Medulla oblongata (tissue), 1 donor: ENCODE results near the gene ZNF410.
"Not testable (repeated sequence)": the region's sequence is repeated elsewhere in the genome, so short reads cannot be mapped to it uniquely, and the experiment has no call there.

Experiments used
- DNase-seq: peaks from one replicate; pipeline ENCODE4 v3.0.0-alpha.2; 2015; ENCODE audit errors: extremely low spot score

Gene ZNF410, protein sequence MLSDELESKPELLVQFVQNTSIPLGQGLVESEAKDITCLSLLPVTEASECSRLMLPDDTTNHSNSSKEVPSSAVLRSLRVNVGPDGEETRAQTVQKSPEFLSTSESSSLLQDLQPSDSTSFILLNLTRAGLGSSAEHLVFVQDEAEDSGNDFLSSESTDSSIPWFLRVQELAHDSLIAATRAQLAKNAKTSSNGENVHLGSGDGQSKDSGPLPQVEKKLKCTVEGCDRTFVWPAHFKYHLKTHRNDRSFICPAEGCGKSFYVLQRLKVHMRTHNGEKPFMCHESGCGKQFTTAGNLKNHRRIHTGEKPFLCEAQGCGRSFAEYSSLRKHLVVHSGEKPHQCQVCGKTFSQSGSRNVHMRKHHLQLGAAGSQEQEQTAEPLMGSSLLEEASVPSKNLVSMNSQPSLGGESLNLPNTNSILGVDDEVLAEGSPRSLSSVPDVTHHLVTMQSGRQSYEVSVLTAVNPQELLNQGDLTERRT

DNA sequence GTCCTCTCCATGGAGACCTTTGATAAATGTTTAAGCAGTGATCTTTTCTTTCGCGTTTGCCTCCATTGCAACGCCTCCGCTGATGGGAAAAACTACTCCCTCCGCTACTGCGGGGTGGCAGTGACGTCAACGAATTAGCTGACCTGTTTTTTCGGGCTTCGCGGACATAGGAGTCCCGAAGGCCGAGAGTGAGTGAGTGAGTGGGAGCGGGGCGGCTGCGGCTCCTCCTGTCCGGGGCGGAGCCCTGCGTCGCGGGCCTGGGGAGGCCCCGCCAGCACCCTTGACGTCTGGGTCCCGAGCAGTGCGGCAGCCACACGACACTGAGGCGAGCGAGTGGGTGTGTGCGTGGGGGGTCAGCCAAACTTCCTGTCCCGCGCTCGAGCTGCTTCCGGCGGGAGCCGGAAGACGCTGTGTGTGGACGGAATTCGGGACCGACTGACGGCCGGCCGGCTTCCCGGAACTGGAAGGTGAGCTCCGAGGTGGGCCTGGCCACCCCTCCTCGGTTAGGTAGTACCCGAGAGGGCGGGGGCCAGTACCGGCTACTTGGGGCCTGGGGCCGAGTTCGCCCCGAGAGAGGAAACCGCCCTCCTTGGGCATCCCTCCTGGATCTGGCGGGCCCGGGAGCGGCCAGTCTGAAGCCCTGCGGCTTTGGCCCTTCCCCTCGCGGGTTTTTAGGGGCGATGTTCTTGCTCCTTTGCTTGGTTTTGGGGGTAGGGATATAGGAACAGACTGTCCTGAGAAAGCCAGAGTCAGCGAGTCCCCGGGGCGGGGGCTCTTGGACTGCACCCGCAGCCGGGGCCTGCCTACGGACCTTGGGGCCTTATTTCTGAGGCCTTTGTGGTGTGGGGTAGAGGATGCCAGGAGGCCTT lies at the start of gene ZNF410:
Gene ZNF410 (plus strand): TSS at position 411 of the 869 bp plus-strand sequence. CDS start 5,317 bp downstream, outside the sequence.
- DNase-seq: peak; percentile 91

DNA sequence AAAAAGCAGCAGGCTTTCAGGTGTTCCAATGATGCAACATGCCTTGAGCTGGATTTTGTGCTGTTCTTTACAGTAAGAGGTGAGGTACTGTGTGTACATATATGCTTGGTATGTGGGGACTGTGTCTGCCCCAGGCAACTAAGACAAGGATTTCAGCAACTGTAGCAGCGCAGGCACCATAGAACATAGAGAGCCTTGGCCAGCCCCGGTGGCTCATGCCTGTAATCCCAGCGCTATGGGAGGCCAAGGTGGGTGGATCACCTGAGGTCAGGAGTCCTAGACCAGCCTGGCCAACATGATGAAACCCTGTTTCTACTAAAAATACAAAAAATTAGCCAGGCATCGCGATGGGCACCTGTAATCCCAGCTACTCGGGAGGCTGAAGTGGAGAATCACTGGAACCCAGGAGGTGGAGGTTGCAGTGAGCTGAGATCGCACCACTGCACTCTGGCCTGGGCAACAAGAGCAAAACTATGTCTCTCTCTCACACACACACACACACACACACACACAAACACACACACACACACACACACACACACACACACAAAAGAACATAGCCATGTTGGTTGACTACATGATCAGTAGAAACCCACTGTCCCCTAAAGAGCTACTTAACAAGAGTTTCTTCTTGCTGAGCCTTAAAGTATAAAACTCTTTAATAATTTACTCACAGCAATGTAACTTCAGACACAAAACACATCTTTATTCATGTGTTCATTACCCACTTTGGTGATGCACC lies 48.2 kb upstream of the ZNF410 start:
- DNase-seq: not testable (repeated sequence)

DNA sequence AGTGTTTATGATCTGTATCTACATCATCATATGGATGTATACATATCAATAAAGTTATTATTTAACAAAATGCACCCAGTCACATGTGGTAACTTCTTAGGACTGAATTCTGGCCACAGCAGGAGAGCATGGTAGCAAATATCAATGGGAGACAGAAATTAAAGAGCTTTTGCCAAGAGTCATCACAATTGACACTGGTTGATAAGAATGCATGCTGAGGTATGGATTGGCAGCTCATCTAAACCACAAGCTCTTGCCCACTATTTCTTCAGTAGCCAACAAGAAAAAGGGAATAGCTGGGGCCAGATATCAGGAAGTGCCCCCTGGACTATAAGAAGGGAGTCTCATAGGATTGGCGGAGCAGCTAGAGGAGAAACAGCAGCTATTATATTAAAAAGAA lies 44.5 kb upstream of the ZNF410 start:
- DNase-seq: no peak

DNA sequence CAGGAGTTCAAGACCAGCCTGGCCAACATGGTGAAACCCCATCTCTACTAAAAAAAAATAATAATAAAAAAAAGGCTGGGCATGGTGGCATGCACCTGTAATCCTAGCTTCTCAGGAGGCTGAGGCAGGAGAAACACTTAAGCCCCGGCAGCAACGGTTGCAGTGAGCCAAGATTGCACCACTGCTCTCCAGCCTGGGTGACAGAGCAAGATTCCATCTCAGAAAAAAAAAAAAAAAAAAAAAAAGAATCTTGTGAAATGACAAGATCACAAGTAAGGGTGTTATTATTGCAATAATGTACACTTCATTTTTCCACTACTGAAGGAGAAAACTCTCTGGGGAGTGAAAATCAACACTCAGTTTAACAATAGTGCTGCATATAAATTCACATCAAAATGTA lies 43.8 kb upstream of the ZNF410 start:
- DNase-seq: no peak

DNA sequence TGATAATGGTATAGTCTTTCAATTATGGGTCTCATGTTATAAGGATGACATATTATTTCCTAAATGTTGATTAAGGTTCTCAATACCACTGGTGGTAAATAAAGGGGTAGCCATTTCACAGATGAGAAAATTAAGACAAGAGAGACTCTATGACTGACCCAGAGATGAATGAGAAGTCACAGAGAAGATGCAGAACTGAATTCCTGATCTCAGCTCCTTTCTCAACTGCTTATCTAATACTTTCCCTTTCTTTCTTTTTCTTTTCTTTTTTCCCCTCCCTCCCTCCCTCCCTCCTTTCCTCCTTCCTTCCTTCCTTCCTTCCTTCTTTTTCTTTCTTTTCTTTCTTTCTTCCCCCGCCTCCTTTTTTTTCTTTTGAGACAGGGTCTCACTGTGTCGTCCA lies 43.4 kb upstream of the ZNF410 start:
- DNase-seq: no peak

DNA sequence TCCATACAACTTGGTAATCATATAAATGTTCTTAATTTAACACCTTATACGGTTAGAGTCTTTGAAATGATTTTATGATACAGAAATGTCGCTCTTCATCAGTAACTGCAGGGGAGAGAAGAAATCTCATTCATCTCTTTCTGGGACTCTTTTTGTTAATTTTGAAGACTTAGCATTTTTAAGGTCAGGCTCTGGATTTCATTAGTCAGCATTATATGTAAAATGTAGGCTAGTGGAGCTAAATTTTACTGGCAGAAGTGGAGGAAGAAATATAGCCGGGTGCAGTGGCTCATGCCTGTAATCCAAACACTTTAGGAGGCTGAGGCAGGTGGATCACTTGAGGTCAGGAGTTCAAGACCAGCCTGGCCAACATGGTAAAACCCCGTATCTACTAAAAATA lies 39.7 kb upstream of the ZNF410 start:
- no peak for DNase-seq

DNA sequence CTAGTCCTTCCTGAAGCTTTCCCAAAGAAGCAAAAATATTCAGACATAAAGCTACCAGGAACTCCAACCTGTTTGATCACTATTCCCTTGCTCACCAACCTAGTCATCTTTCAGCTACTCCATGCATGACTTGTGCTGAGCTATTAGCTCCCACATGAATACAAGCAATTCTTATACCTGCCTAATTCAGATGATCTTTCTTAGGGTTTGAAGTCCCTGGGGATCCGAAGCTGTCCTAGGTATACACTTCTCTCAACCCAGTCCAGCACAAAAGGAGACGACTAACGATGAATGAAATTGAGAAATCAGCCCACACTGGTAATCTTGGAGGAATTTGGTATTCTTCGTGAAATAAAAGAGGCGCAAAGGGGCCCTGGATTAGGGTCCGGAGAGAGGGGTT lies 35.7 kb upstream of the ZNF410 start:
- peak; percentile 21 for DNase-seq

DNA sequence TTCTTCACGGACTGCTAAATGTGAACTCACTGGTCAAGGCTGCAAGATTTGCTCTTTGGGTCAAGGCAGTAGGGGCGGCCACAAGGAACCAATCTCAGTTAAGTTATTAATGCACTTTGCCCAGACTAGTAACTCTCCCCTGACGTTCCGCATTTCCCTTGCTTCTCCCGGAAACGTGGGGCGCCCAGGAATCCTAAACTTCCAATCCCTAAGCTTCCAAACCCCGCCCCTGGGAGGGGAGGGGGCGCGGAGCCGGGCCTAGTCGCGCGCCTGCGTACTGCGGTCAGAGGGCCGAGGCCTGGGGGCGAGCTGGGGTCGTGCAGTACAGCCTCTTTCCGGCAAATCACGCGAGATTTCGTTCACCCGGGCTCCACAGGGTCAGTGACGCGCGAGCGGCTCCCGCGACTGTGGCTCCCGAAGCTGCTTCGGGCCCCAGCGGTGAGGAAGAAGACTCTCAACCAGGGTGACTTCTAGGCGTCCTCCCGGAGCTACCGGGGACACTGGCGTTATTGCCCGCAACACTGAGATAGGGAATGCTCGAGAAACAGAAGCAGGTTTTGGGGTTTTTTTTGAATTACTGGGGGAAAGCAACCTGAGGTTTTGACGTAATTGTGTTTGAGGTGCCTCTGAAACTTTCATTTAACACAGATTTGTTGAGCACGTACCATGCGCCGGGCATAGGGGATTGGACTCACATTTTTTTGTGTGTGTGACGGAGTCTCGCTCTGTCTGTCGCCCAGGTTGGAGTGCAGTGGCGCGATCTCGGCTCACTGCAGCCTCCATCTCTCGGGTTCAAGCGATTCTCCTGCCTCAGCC lies 34.9 kb upstream of the ZNF410 start, which contains the start of gene PTGR2:
Gene PTGR2 (plus strand): TSS at position 265 of the 816 bp plus-strand sequence. CDS start 7,032 bp downstream, outside the sequence.
- peak; percentile 96 for DNase-seq

DNA sequence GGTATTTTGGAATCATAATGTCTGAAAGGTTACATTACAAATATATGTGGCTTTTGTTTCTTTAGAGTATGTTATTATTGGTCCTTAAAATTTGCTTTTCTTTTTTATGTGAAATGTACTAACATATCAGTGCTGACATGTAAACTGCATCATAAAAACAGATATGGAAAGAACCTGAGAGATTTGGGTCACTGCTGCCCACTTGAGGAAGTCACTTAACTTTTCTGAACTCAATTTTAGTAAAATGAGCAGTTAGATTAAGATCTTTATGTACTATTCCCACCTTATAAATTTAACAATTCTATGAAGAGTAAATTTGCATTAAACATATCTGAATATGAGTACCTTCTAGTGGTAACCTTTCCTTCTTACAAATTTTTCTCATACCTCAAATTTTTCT lies 27.5 kb upstream of the ZNF410 start:
- no peak for DNase-seq

DNA sequence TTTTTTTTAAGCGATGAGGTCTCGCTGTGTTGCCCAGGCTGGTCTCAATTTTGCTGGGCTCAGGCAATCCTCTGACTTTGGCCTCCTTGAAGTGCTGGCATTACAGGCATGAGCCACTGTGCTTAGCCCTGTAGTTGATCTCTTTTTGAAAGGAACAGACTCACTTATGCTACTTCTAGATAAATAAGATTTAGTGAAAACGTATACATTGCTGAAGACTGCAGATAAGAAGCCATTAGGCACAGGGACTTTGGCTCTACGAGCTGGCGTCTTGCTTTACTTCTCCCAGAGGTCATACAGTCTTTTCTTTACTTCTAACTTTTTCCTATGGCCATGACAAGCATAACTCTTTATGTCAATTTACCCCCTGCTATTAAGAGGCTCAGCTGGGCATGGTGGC lies 25.6 kb upstream of the ZNF410 start:
- no peak for DNase-seq

DNA sequence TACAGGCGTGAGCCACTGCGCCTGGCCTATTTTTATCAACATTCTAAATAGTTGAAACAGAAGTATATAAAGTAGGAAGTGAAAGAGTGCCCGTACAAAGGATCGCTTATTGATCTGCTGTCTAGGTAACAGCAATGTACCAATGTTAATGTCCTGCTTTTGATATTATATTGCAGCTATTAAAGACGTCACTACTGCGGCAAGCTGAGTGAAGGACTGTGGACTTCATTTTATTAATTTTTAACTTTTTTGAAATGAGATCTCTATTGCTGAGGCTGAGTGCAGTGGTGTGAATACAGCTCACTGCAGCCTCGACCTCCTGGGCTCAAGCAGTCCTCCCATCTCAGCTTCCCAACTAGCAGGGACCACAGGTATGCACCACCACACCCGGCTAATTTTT lies 24.2 kb upstream of the ZNF410 start:
- DNase-seq: no peak

DNA sequence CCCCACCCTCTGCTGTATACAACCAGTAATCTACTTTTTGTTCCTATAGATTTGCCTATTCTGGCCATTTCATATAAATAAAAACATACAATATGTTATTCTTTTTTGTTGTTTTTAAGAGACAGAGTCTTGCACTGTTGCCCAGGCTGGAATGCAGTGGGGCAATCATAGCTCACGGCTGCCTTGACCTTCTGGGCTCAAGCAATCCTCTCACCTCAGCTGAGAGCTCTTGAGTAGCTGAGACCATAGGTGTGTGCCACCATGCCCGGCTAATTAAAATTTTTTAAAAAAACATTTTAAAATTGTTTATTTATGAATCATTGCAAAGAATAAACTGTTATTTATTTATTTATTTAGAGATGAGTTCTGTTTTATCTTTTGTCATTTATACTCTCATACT lies 23.4 kb upstream of the ZNF410 start:
- DNase-seq: no peak

DNA sequence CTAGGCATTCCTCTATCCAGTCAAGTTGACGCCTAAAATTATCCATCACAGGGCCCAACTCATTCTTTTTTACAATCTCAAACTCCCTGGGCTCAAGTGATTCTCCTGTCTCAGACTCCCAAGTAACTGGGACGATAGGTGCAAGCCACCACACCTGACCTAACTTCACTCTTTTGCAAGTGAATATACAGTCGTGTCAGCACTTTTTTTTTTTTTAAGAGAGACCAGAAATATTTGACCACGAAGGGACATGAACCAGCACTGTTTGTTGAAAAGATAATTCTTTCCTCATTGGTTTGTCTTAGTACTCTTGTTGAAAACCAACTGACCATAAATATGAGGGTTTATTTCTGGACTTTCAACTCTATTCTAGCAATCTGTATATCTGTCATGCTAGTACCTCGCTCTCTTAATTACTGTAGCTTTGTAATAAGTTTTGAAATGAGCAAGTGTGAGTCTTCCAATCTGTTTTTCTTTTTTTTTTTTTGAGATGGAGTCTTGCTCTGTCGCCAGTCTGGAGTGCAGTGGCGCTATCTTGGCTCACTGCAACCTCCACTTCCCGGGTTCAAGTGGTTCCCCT lies 21.0 kb upstream of the ZNF410 start:
- no peak for DNase-seq

DNA sequence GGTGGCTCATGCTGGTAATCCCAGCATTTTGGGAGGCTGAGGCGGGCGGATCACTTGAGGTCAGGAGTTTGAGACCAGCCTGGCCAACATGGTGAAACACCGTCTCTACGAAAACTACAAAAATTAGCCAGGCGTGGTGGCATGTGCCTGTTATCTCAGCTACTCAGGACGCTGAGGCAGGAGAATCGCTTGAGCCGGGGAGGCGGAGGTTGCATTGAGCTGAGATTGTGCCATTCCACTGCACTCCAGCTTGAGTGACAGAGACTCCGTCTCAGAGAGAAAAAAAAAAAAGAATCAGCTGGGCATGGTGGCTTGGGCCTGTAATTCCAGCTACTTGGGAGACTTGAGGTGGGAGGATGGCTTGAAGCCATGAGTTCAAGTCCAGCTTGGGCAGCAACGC lies 16.9 kb upstream of the ZNF410 start:
- DNase-seq: not testable (repeated sequence)

DNA sequence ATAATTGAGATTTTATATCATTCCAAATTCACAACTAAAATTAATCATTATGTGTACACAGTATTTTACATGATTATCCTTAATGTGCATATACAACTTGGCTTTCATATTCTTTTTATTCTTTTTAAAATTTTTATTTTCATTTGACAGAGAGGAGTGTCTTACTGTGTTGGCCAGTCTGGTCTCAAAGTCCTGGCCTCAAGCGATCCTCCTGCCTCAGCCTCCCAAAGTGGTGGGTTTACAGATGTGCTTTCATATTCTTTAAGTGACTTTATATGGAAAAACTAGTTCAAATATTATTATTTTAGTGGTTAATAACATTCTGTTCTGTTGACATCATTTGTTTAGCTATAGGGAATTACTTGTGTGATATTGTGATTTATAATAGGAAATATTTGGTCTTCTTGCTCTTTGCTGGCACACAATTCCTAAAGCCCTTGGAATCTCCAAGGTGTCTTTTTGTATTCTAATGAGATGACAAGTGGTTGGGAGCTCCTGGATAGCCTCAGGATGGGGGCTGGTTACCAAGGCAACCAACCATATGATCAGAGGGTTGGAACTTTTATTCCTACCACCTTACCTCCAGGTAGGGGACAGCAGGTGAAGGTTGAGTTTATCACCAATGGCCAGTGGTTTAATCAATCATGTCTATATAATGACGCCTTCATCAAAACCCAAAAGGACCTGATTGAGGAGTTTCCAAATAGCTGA lies 16.0 kb upstream of the ZNF410 start:
- DNase-seq: no peak

DNA sequence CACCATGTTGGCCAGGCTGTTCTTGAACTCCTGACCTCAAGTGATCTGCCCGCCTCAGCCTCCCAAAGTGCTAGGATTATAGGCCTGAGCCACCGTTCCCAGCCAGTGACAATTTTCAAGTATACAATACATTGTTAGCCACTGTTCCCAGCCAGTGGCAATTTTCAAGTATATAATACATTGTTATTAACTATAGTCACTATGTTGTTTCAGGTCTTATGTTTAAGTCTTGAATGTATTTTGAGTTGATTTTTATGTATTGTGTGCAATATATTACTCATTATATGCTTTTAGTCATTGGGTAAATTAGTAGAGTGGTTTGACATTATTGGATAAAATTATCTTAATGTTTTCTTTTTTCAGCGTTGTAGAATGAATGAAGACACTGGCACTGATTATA lies 13.0 kb upstream of the ZNF410 start:
- DNase-seq: no peak

DNA sequence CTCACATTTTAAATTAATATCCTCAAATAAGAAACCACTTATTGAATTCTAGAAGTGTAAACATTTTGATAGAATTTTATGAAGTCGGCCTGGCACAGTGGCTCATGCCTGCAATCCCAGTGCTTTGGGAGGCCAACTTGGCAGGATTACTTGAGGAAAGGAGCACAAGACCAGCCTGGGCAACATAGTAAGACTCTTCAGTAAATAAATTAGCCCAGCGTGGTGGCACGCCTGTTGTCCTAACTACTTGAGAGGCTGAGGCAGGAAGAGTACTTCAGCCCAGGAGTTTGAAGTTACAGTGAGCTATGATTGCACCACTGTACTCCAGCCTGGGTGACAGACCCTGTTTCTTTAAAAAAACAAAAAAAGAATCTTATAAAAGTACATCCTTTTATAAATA lies 8.9 kb upstream of the ZNF410 start:
- DNase-seq: peak; percentile 12

DNA sequence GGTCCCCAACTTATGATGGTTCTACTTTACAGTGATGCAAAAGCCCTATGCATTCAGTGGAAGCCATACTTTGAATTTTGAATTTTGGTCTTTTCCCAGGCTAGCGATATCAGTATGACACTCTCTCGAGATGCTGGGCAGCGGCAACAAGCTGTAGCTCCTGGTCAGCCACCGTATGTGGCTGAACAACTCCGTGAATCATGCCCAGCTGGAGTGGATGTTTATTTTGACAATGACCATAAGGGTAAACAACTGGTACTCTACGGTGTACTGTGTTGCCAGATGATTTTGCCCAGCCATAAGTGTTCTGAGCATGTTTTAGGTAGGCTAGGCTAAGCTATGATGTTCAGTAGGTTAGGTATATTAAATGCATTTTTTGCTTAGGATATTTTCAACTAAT lies 8.2 kb upstream of the ZNF410 start:
- no peak for DNase-seq

DNA sequence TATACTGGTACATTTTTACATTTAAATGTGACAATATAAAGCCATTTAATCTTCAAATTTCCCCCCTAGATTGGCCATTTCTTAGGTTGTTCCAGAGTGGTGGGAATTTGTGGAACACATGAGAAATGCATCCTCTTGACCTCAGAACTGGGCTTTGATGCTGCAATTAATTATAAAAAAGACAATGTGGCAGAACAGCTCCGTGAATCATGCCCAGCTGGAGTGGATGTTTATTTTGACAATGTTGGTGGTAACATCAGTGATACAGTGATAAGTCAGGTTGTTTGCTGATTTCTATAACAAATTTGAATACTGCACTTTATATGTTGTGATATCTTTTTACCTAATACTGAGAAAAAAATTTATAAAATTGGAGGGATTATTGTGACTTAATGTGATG lies 7.6 kb upstream of the ZNF410 start:
- DNase-seq: no peak
